ENCODE results near the gene SDHAF1.

DNA sequence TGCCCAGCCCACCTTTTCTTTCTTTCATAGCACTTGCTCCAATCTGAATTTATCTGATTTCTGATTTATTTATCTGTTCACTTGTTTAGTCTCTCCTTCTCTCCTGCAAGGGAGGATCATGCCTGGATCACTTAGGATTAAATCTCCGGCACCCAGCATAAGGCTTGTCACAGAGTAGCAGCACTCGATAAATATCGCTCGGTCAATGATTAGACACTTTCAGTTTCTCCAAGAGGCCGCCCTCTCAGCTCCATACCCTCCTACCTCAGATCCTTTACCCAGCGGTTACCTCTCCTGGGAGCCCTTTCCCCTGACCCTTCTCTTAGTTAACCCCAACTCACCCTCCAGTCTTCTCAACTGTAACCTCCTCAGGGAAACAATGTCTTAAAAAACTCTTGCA lies 36.3 kb downstream of the SDHAF1 start:
- TF ChIP-seq, protein P1, sequence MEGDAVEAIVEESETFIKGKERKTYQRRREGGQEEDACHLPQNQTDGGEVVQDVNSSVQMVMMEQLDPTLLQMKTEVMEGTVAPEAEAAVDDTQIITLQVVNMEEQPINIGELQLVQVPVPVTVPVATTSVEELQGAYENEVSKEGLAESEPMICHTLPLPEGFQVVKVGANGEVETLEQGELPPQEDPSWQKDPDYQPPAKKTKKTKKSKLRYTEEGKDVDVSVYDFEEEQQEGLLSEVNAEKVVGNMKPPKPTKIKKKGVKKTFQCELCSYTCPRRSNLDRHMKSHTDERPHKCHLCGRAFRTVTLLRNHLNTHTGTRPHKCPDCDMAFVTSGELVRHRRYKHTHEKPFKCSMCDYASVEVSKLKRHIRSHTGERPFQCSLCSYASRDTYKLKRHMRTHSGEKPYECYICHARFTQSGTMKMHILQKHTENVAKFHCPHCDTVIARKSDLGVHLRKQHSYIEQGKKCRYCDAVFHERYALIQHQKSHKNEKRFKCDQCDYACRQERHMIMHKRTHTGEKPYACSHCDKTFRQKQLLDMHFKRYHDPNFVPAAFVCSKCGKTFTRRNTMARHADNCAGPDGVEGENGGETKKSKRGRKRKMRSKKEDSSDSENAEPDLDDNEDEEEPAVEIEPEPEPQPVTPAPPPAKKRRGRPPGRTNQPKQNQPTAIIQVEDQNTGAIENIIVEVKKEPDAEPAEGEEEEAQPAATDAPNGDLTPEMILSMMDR (conservative IDR thresholded peaks at IDR 0.05): no peak
- no peak for TF ChIP-seq EZH2 (IDR thresholded peaks at IDR 0.05; ENCODE audit: low read depth)
